ENCODE data around the gene DIP2A. TPM values are rescaled to one million over a fixed set of nuclear protein-coding genes. Genes with fewer than 3 reads are reported as not detected.

The DIP2A gene
- total RNA-seq, 2 donors from 2014 or later: 27.2 to 33.0 TPM

Other genes with a start within 250 kb of the DIP2A start
- gene LSS, start 230.1 kb upstream of the DIP2A start, total RNA-seq: 10 to 100 TPM; 66.4 to 66.7 TPM
- 10 to 100 TPM; 52.4 to 66.4 TPM for gene MCM3AP, start 173.3 kb upstream of the DIP2A start, total RNA-seq
- 10 to 100 TPM; 15.5 to 17.5 TPM for gene YBEY, start 172.5 kb upstream of the DIP2A start, total RNA-seq
- 1 to 10 TPM; 1.0 to 2.5 TPM for gene C21orf58, start 135.0 kb upstream of the DIP2A start, total RNA-seq
- gene PCNT, start 134.7 kb upstream of the DIP2A start, total RNA-seq: 10 to 100 TPM; 31.8 to 50.2 TPM
- gene S100B, start 146.2 kb downstream of the DIP2A start, total RNA-seq: 10 to 100 TPM; 12.8 to 41.0 TPM
- 10 to 100 TPM; 60.2 to 67.9 TPM for gene PRMT2, start 176.8 kb downstream of the DIP2A start, total RNA-seq

Data from left cardiac atrium (tissue), 2 donors.